Measurements from ENCODE around the gene ISOC2. TPM values are rescaled to one million over a fixed set of nuclear protein-coding genes. Genes with fewer than 3 reads are reported as not detected.

Gene ISOC2
- total and polyA plus RNA-seq, 9 of the 15 experiments (the other 6 are each of a cell fraction or from before 2014, with no cell fraction given): 1.2 to 229 (median 58.3) TPM

DNA sequence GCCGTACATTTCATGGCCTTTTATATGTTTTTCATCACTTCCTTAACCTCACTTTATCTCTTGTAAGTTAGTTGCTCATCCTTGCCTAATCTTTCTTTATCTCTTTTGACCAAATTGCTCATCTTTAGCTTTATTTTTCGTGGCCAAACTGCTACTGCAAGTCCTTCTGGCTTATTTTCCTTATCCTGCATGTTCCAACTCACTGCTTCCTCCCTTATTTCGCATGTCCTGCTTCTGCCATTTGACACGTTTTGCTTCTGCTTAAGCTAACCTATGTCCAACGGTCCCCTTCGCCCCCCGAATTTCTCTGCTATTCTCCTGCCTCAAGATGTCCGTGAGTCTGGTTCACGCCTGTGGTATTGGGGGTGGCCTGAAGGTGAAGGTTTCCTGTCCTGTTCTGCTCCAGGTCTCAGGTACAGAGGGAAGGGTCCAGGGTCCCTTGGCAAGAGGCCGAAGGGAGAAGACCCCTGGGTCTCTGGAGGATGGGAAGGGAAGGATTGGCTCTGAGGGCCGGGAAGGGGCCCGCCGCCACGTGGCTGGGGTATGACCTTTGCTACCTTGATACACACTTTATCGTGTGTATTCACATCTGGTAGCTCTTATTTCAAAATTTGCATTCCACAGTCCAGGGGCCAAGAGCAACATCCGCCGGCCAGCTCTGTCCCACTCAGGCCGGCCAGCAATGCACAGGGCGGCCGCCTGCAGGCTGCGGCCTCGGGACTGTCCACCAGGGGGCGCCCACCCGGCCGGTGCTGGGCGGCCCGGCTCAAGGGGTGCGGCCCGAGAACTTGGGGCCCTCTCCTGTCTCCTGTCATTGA is 6.0 kb upstream of the ISOC2 start (continued):
- no peak for TF ChIP-seq ZNF785 (CRISPR knock-in tag; IDR thresholded peaks at IDR 0.05)
- TF ChIP-seq PCBP2 (IDR thresholded peaks at IDR 0.05; ENCODE audit: low read depth, low read length, poor library complexity, severe bottlenecking): no peak
- TF ChIP-seq ZNF184 (CRISPR knock-in tag; IDR thresholded peaks at IDR 0.05): no peak
- no peak for TF ChIP-seq KAT2B (IDR thresholded peaks at IDR 0.05; ENCODE audit: low read depth, low read length)
- no peak for TF ChIP-seq PRMT5 (CRISPR knock-in tag; IDR thresholded peaks at IDR 0.05)
- TF ChIP-seq CHD2 (IDR thresholded peaks at IDR 0.05; ENCODE audit: low read depth, low read length): no peak
- TF ChIP-seq TCF3 (CRISPR knock-in tag; IDR thresholded peaks at IDR 0.05): peak; percentile 94
- peak; percentile 73; the same call in 1 of the 2 replicates for TF ChIP-seq ZBTB9 (CRISPR knock-in tag; IDR thresholded peaks at IDR 0.05)
- TF ChIP-seq RBM17 (IDR thresholded peaks at IDR 0.05; ENCODE audit: borderline replicate concordance, low read depth, low read length): no peak
- peak; percentile 52 for TF ChIP-seq SMC3 (conservative IDR thresholded peaks at IDR 0.05; ENCODE audit: insufficient read depth, low read depth, low read length)
- TF ChIP-seq ZNF655 (CRISPR knock-in tag; IDR thresholded peaks at IDR 0.05): no peak
- TF ChIP-seq BRD9 (IDR thresholded peaks at IDR 0.05; ENCODE audit: low read depth, partially characterized antibody): peak; percentile 69
- TF ChIP-seq, protein P1, sequence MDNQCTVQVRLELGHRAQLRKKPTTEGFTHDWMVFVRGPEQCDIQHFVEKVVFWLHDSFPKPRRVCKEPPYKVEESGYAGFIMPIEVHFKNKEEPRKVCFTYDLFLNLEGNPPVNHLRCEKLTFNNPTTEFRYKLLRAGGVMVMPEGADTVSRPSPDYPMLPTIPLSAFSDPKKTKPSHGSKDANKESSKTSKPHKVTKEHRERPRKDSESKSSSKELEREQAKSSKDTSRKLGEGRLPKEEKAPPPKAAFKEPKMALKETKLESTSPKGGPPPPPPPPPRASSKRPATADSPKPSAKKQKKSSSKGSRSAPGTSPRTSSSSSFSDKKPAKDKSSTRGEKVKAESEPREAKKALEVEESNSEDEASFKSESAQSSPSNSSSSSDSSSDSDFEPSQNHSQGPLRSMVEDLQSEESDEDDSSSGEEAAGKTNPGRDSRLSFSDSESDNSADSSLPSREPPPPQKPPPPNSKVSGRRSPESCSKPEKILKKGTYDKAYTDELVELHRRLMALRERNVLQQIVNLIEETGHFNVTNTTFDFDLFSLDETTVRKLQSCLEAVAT (IDR thresholded peaks at IDR 0.05): peak in 1 of 2 experiments; percentile 59; a peak in 1 of 4 replicates
- TF ChIP-seq HMG20A (CRISPR knock-in tag; conservative IDR thresholded peaks at IDR 0.05): 0 out of 2 replicates have a peak, but pooled peaks have one; percentile 14
- TF ChIP-seq, protein P2, sequence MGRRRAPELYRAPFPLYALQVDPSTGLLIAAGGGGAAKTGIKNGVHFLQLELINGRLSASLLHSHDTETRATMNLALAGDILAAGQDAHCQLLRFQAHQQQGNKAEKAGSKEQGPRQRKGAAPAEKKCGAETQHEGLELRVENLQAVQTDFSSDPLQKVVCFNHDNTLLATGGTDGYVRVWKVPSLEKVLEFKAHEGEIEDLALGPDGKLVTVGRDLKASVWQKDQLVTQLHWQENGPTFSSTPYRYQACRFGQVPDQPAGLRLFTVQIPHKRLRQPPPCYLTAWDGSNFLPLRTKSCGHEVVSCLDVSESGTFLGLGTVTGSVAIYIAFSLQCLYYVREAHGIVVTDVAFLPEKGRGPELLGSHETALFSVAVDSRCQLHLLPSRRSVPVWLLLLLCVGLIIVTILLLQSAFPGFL (CRISPR knock-in tag; IDR thresholded peaks at IDR 0.05): no peak
- TF ChIP-seq, protein P3, sequence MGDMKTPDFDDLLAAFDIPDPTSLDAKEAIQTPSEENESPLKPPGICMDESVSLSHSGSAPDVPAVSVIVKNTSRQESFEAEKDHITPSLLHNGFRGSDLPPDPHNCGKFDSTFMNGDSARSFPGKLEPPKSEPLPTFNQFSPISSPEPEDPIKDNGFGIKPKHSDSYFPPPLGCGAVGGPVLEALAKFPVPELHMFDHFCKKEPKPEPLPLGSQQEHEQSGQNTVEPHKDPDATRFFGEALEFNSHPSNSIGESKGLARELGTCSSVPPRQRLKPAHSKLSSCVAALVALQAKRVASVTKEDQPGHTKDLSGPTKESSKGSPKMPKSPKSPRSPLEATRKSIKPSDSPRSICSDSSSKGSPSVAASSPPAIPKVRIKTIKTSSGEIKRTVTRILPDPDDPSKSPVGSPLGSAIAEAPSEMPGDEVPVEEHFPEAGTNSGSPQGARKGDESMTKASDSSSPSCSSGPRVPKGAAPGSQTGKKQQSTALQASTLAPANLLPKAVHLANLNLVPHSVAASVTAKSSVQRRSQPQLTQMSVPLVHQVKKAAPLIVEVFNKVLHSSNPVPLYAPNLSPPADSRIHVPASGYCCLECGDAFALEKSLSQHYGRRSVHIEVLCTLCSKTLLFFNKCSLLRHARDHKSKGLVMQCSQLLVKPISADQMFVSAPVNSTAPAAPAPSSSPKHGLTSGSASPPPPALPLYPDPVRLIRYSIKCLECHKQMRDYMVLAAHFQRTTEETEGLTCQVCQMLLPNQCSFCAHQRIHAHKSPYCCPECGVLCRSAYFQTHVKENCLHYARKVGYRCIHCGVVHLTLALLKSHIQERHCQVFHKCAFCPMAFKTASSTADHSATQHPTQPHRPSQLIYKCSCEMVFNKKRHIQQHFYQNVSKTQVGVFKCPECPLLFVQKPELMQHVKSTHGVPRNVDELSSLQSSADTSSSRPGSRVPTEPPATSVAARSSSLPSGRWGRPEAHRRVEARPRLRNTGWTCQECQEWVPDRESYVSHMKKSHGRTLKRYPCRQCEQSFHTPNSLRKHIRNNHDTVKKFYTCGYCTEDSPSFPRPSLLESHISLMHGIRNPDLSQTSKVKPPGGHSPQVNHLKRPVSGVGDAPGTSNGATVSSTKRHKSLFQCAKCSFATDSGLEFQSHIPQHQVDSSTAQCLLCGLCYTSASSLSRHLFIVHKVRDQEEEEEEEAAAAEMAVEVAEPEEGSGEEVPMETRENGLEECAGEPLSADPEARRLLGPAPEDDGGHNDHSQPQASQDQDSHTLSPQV (IDR thresholded peaks at IDR 0.05): peak; percentile 77
- TF ChIP-seq CBX8 (IDR thresholded peaks at IDR 0.05; ENCODE audit: borderline replicate concordance, extremely low read depth, low read depth, low read length, poor library complexity, severe bottlenecking): no peak
